ENCODE data around the gene TCEANC2.

Gene TCEANC2

DNA sequence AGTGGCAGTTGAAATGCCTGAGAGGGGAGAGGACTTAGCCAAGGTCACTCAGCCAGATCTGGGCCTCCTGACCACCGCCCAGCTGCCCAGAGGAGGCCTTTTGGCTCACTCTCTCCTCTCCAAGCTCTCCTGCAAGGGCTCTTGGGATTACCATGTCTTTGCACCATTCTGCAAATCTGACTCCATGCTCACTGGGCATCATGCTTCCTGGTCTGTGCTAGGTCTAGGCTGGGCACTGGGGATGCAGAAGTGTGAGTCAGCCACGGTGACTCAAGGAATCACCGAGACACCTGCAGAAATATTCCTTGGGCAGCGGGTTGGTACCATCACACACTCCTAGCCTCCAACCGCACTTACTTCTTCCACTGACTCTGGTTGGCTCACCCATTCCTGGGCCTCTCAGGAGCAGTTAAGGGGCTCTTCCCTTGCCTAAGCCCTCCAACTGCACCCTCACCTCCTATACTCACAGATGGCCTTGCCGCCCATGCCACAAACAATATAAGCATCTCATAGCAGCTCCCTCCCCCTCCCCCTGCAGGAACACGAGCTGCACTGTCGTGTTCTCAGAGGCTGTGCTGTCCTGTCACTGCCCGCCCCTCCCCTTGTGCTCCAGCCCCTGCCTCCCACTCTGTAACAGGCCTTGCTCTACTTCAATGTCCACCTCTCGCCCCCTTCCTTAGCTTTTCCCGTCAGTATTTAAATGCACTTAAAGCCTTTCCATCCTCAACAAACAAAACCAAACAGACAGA, 64.6 kb downstream of the TCEANC2 start:
- no peak for DNase-seq

DNA sequence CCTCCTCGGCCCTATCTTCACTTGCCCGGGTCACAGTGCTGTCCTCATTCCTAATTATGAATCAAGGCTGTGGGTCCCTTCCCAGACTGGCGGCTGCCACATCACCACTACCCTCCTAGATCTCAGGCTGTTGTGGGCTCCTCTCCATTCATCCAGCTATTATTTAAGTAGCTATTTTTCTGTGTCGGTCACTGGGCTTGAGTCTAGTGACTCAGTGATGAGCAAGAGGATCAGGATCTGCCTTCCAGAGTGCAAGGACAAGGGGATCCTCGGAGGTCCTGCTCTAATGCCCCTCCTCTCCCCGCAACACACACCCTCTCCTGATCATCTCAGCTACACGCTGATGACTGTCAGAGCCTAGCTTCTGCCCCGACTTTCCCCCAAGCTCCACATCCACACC, 65.3 kb downstream of the TCEANC2 start:
- DNase-seq: no peak

DNA sequence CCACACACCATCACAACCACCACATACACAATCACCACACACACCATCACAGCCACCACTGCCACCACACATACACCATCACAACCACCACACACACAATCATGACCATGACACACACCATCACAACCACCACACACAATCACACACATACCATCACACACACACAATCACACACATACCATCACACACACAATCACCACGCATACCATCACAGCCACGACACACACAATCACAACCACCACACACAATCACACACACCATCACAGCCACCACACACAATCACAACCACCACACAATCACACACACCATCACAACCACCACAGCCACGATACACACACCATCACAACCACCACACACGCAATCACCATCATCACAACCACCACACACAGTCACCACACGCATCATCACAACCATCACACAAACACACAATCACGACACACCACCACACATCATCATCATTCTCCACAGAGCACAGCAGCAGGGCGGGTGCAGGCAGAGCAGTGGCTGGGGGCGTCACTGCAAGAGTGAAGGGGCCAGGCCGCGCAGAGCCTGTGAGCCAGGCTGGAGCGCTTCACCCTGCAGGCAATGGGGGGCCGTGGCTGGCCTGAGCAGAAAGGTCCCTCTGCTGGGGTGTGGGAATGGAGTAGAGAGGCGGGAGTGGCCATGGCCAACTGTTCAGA, 66.8 kb downstream of the TCEANC2 start:
- DNase-seq: no peak

DNA sequence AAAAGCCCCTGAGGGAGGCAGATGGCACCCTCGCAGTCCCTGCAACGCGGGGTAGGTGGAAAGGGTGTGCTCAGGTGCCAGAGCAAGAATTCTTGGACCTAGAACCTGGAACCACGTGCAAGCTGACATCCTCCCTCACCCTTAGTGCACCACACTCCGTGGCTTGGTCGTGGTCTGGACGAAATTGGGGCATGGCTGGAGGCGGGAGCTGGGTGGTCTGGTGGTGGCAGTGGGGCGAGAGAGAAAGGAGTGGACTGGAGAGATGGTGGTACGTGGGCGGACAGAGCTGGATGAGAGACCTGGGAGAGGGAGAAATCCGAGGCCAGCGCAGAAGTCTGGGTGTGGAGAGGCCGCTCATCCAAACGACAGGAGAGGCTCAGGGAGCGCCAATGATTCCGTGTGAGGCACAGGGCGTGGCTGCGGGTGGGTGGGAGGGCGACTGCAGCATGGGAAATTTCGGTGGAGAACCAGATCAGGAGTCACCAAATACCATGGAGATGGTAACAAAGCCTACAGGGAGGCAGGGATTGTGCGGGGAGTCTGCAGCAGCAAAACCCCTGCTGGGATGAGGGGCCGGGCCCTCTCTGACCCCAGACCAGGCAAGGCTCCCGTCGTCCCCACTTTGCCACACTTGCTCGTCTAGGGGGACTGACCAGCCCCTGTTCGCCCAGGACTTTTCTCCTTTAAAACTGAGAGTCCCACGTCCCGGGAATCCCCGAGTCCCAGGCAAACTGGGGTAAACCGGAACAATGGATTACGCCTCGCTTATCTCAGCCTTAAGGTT, 67.5 kb downstream of the TCEANC2 start:
- DNase-seq: no peak

DNA sequence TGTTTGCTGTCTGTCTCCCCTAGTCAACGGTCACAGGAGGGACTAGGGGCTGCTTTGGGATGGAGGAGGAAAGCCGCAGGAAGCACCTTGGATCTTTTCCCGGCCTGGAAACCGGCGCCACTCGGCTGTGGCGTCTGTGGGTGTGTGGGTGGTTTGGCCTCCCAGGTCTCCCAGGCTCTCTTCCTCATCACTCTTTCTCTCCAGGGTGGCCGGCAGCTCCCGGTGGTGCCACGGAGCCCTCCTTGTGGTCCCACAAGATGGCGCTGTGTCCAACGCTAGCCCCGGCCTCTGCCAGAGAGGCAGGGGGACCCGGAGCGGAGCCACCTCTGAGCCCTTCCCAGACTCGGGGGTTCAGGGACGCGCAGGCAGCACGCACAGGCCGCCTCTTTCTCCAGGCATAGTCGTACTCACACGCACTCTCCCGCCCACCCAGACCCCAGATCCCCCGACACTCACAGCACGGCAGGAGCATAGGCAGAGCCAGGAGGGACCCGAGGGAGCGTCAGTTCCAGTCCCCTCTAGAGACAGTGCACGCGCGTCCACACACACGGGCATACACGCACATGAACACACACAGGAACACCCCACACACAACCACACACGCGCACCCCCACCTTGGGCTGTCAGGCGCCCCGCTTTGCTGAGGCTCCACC, 68.2 kb downstream of the TCEANC2 start:
- peak; percentile 66 for DNase-seq

DNA sequence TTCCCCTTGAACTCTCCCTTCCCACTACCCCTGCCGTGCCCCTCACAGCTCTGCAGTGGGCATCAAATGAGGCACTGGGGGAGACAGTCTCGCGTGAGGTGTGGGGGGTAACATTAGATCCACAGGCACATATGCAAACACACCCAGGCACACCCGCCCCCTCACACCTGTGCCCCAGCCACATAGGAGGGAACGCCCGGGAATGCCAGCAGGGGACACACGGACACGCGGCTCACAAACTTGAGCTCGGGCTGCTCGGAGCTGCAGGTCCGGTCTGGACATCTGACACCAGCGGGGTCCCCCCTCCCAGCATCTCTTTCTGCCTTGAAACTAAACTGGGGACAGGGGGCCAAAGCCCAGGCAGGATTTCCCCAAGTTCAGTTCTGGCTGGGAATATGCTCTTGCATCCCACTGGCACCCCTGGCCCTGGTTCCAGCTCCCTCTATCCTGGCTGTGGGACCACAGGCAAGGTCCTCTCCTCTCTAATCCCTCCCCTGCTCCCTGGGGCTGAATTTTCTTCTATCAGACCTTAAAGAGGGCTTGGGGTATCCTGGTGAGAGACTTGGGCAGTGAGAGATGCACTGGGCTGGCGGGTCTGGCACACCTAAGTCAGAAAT, 68.8 kb downstream of the TCEANC2 start:
- no peak for DNase-seq

DNA sequence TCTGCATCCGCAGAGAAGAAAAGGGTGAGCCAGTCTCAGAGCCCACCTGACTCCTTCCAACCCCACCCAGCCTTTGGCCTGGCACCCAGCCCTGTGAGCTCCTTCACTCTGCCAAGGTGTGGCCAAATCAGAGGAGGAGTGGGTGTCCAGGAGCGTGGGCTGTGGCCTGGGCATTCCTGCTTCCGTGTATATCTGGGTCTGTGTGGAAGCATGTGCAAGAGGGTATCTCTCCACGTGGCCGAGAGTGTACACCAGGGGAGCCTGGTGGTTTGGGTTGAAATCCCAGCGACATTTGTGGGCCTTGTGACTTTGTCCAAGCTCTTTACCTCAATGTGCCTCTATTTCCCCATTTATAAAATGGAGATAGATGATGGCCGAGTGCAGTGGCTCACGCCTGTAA, 69.6 kb downstream of the TCEANC2 start:
- DNase-seq: no peak

DNA sequence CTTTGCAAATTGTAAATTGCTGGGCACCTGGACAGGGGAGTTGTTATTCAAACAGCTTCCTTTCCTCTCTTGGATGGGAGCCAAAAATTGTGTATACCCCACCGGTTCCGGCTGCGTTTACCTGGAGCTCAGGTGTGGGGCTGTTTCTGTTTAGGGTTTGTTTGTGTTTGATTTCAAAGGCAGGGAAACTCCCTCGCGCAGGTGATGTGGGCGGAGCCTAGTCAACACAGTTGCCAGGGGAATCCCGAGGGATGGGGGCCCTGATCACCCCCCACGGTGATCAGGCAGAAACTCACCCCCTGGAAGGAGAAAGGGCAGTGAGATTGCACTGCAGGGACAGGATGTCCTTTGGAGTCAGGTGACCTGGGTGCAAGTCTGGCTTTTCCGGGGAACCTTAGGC, 71.1 kb downstream of the TCEANC2 start:
- no peak for DNase-seq

DNA sequence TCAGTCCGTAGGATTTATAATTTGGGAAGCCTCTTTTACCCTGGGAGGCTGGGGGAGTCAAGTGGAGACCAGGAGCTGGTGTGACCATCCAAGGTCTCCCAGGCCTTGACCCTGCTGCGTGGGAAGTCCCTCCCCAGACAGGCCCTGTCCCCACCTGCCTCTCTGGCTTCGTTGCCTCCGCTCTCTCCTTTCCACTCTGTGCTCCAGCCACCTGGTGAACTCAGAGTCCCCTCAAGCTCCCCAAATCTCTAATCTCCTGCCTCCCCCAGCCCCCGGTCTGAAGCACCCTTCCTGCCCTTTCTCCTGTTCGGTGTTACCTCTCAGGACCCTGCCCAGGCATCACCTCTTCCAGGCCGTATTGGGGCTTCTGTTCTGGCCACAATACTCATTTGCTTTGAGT, 71.5 kb downstream of the TCEANC2 start:
- DNase-seq: no peak

DNA sequence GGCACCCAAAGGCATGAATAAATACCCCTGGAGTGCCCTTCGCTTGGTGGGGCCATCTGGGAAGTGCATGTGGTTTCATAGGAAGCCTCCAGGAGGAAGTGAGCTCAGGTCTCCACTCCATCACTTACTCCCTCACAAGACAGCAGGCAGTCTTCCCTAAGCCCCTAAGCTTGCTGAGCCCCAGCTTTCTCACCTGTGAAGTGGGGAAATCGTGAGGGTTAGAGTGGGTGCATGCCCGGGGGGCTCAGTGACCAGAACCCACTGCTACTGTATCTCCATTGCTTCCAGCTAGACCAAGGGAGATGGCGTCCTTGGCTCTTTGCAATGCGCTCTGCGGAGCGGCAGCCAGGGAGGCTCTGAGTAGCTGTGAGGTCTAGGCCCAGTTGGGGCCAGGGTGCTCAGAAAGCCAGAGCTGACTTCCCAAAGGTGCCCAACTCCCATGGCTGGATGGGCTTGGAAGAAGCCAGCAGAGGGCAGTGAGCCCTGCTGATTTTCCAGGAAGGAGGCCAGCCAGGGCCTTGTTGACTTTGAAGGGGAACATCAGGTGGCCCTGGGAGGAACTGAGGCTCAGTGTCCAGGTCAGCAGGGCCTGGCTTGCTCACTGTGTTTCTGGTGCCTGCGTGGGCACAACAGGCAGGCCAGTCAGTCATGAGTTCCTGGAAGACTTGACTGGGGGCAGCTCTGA, 72.1 kb downstream of the TCEANC2 start:
- DNase-seq: no peak

DNA sequence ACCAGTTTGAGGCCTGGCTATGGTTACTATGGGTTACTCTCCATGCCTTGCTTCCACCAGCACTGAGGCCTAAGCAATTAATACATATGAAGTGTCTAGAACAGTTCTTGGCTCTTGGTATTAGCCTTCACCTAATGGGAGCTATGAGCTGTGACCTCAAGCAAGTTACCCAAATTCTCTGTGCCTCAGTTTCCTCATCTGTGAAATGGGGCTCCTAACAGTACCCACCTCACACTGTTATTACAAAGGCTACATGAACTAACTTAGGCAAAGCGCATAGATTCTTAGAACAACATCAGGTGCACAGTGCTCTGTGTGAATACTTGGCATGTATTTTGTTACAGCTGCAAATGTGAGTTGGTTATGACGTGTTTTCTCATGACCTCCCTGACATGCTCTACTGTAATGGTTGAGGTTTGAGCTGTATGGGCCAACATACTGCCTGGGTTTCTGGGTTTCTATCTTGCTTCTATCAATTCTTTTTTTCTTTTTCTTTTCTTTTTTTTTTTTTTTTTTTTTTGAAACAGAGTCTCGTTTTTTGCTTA, 72.9 kb downstream of the TCEANC2 start:
- no peak for DNase-seq

DNA sequence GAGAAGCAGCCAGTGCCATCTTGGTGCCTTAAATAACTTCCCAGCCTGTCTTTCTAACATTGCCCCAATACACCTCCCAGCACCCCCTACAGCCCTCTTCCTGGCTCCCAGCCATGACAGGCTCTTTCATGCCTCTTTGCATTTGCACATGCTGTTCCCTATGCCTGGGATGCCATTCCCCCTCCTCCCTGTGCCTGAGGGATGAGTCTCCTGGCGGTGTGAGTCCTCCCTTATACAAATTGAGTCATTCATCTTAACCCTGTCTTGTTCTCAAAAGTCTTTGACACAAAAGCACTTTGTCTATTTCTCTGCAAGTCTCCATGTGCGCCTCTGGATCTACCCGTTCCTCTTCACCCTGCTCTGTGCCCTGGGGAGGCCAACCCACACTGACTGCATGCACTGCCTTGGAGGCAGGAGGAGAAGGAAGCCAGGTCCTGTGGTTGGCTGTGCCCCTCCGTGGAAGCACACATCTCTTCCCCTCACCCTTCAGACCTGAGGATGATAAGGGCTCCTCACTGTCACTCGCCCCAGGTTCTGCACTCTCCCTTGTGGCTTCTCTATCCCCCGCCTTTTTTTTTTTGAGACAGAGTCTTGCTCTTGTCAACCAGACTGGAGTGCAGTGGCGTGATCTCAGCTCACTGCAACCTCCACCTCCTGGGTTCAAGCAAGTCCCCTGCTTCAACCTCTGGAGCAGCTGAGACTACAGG, 74.3 kb downstream of the TCEANC2 start:
- no peak for DNase-seq

DNA sequence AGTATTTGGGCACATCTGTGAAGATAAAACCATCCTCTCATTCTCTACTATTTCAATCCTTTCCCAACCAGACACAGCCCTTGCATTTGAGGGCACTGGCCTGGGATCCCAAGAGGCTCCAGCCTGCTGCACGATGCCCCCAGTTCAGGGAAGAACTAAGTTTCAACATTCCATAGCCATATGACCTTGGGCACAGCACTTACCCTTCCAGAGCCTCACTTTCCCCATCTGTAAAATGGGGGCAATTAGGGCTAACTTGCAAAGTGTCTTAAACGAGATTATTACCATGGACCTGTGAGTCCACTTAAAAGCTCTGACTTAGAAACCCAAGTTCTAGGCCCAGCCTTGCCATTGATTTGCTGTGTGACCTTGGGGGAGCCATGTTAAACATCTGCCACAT, 76.5 kb downstream of the TCEANC2 start:
- no peak for DNase-seq

DNA sequence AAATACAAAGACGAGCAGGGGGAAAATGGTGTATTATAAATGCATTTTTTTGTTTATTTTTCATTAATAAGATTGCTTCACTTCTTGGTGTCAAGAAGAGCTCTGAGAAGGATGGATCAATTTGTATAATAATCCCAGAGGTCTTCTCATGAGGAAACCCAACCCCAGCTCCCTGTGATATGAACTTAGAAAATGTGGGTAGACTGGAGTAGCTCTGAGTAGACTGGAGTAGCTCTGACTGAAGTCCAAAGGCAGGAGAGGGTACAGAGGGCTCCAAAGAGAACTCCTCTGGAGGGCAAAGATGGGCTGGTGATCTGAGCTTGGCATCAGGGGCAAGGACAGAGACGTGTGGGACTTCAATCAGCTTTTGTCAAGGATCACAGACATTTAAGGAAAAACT, 78.0 kb downstream of the TCEANC2 start:
- DNase-seq: no peak

DNA sequence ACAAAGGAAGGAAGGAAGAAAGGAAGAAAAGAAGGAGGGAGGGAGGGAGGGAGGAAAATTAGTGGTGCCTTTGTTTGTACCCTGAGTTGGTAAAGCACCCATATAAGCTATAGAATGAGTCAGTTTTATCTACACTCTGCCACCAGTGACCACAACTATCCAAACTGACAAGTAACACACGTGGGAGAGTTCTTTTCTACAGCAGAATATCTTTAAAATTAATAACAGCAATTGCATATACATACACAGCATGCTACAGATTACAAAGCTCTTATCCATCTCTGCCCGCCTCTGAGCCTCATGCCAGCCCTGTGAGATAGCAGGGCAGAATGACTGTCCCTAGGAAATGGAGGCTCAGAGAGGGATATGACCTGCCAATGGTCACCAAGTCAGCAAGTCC, 79.1 kb downstream of the TCEANC2 start:
- no peak for DNase-seq

DNA sequence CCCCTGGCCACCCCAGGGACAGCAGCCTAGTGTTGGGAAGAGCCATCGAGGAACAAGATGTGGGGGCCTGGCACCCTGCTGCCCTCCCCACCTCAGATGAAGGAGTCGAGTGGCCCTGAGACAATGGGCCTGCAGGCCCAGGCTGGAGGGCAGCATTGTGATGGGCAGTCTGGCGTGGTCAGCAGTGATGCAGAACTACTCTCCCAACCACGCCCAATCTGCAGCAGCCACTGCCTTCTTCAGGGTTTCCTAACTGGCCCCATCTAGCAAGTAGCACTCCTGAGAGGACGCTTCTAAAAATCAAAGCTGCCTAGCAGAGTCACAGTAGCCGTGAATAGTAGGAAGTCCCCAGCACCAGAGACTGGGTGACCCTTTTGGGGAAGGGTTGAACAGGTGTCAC, 80.9 kb downstream of the TCEANC2 start:
- DNase-seq: no peak

DNA sequence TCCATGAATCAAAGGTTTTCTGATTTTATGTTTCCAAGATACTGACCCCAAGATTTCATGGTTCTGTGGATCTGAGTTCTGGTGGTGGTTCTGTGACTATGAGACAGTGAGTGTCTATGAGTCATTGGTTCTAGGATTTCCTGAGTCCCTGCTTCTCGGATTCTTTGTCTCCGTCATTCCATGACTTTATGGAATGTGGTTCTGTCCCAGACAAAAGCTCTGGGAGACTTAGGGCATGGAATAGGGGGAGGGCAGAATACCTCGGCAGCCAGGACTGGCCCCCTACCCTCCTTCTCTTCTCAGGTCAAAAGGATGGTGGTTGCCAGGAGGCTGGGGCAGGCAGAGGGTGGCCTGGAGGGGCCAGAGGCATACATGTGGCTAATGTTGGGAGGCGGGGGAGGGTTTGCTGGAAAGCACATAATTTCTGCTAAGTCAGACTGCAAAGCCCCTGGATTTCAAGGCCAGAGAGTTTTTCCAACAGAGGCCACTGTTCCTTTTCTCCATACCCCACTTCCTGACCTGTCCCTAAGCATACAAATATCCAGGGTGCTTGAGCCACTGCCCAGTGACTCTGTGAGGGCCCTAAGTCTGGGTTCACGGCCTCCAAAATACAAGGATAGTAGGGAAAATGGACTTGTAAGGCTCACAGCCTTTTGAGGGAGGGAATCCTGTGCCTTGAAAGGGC, 82.2 kb downstream of the TCEANC2 start:
- no peak for DNase-seq

DNA sequence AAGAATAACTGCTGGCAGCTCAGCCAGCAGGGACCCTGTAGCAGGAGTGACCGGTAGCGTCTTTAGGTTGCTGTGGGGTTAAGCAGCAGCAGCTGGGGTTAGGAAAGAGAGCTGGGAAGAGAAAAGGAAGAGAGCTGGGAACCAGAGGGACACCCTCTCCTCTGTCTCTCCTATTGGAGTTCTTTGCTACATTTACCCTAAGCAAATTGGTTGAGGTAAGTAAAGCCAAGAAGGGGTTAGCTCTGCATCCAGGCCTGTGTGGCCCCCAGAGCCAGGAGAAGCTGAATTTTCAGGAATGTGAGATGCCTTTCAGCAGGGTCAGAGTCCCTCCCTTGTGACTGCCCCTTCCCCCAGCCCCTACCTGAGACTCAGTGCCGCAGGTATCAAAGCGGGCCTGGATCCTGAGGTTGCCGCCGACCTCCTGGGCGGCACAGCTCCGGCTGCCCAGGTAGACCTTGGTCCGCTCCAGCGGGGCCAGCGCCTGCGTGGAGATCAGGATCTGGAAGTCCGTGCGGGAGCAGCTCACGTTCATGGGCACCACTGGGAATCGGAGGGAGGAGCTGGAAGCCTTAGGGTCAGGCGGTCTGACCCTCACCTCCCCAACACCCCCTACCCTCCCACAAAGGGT, 83.0 kb downstream of the TCEANC2 start:
- DNase-seq: no peak

DNA sequence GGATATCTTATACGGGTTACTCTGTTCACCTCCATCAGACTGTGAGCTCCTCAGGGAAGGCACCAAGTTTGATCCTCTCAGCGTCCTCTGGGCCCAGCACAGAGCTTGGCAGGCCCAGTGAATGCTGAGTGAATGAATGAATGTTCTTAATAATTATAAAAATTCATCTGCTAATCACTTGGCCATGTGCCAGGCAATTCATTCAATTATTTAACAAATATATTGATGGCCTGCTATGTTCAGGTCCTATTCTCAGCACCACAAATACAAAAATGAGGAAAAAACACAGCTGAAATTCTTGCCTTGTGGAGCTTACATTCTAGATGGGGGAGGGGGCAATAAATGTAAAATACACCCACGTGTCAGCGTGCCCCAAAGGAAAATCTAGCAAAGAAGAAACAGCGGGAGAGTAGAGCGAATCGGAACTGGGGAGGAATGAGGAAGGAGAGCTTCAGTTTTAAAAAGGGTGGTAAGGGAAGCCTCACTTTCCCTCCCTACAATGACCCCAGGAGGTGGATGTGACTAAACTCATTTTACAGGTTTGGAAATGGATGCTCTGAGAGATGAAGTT, 83.6 kb downstream of the TCEANC2 start:
- no peak for DNase-seq

DNA sequence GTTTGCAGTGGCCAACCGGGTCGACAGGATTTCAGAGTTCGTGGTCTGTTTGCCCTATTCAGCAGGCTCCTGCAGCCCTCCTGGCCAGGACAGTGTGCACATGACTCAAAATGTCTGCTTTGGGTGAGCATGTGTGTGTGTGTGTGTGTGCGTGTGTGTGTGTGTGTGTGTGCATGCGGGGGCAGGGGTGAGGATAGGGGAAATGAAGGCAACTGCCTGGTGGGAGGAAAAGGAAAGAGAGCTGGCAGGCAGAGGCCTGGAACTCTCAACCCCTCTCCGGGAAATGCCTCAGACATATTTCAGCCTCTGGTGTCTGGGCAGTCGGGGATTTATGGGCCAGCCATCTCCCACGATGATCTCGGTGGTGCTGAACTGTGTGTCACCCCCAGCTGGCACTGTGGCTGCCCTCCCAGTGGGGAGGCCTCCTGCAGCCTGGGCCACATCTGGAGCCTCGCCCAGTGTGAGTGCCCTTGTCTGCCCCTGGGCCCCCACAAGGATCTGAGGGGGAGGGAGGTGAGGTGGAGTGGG, 84.2 kb downstream of the TCEANC2 start:
- DNase-seq: no peak
